Tibial artery (tissue), 4 donors: ENCODE results near the gene SLC13A3.
A peak's percentile ranks its signal among the peaks of the same experiment; 100 is the strongest.

Source experiments
- DNase-seq, 2 donors: peaks; one replicate each; pipeline ENCODE4 v3.0.0-alpha.2; 2019
- H3K27ac ChIP-seq, 2 donors: fragments of 200-600 bp; sonication (generic) in 1 of 2; 1 replicate in 1 of 2; 2 replicates in 1 of 2; pipeline ENCODE4 v1.5.1; 2018 to 2019; ENCODE audit warnings: mild to moderate bottlenecking in 1 of 2
- H3K27me3 ChIP-seq, 2 donors: fragments of 200-600 bp; sonication (generic) in 1 of 2; one replicate each; pipeline versions ENCODE4 v1.5.1 to v1.6.0; 2016 to 2019
- H3K36me3 ChIP-seq, 3 donors: fragments of 200-600 bp; sonication (generic) in 2 of 3; one replicate each; pipeline ENCODE4 v1.5.1; 2016 to 2019; ENCODE audit warnings: mild to moderate bottlenecking in 2 of 3
- H3K4me1 ChIP-seq, 4 donors: fragments of 200-600 bp; sonication (generic) in 2 of 4; 1 replicate in 3 of 4; 2 replicates in 1 of 4; pipeline ENCODE4 v1.5.1; 2016 to 2019
- H3K4me3 ChIP-seq, 2 donors: fragments of 200-600 bp; sonication (generic) in 1 of 2; 1 replicate in 1 of 2; 2 replicates in 1 of 2; pipeline ENCODE4 v1.5.1; 2018 to 2019; ENCODE audit warnings: mild to moderate bottlenecking in 2 of 2
- H3K9me3 ChIP-seq, 3 donors: fragments of 200-600 bp; sonication (generic) in 1 of 3; one replicate each; pipeline ENCODE4 v1.5.1; 2016 to 2019
- intact Hi-C: fragments of 100-400 bp; cut with DNase I; formaldehyde crosslinking; loops from one replicate; pipeline ENCODE4 v1.15.0; 2023; ENCODE audit warnings: low total_unique reads
- TF ChIP-seq, protein P1 (sequence below), 2 experiments: fragments of 200-600 bp in 1 of 2; fragments of 450-650 bp in 1 of 2; IDR thresholded peaks; one replicate each; pipeline ENCODE4 v1.5.1; 2017 to 2019; ENCODE audit warnings: antibody characterized with exemption in 2 of 2, mild to moderate bottlenecking in 1 of 2, moderate library complexity in 1 of 2

SLC13A3 gene

GRCh38 chr20:46652699-46653098, 1.4 kb upstream of the SLC13A3 start:
- no peak for DNase-seq
- peaks cover 0 to 3% (median 0%) of the 10 kb centered on the region in 3 donors for H3K9me3 ChIP-seq
- H3K27me3 ChIP-seq = peaks cover 0 to 16% of the 10 kb centered on the region in 2 donors
- no peaks in the 10 kb centered on the region for H3K36me3 ChIP-seq
- no peak overlapping the region for H3K27ac ChIP-seq
- H3K4me3 ChIP-seq = no peak overlapping the region
- TF ChIP-seq, protein P1, sequence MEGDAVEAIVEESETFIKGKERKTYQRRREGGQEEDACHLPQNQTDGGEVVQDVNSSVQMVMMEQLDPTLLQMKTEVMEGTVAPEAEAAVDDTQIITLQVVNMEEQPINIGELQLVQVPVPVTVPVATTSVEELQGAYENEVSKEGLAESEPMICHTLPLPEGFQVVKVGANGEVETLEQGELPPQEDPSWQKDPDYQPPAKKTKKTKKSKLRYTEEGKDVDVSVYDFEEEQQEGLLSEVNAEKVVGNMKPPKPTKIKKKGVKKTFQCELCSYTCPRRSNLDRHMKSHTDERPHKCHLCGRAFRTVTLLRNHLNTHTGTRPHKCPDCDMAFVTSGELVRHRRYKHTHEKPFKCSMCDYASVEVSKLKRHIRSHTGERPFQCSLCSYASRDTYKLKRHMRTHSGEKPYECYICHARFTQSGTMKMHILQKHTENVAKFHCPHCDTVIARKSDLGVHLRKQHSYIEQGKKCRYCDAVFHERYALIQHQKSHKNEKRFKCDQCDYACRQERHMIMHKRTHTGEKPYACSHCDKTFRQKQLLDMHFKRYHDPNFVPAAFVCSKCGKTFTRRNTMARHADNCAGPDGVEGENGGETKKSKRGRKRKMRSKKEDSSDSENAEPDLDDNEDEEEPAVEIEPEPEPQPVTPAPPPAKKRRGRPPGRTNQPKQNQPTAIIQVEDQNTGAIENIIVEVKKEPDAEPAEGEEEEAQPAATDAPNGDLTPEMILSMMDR (IDR thresholded peaks at IDR 0.05) = no peak
- intact Hi-C loops = no loop called here
- peaks cover 0 to 5% (median 0%) of the 10 kb centered on the region in 4 donors for H3K4me1 ChIP-seq

DNA sequence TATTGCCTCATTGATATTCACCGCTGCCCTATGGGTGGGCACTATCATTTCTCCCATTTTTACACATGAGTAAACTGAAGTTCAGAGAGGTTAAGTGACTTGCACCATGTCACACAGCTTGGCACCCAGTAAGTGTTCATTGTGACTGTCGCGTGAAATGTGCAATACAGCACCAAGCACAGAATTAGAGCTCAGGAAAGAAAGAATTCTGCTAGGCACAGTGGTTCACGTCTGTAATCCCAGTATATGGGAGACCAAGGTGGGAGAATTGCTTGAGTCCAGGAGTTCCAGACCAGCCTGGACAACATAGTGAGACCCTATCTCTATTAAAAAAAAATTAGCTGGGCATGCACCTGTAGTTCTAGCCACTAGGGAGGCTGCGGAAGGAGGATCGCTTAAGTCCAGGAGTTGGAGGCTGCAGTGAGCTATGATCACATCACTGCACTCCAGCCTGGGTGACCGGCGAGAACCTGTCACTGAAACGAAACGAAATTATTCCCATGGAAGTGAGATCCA, 626 bp downstream of the SLC13A3 start:
- H3K36me3 ChIP-seq = no peaks in the 10 kb centered on the region
- intact Hi-C loops = no loop called here
- peak overlapping the region in 1 of 2 donors; percentile 8 for H3K4me3 ChIP-seq
- peaks cover 0 to 11% (median 3%) of the 10 kb centered on the region in 4 donors for H3K4me1 ChIP-seq
- no peak for DNase-seq
- no peak overlapping the region for H3K27ac ChIP-seq
- H3K9me3 ChIP-seq = no peaks in the 10 kb centered on the region
- TF ChIP-seq, protein P1 (IDR thresholded peaks at IDR 0.05) = no peak
- peaks cover 0 to 16% of the 10 kb centered on the region in 2 donors for H3K27me3 ChIP-seq

- peaks cover 0 to 16% of the 10 kb centered on the region in 2 donors for H3K27me3 ChIP-seq
Measured at GRCh38 chr20:46649965-46650542, 1.2 kb downstream of the SLC13A3 start.

DNA sequence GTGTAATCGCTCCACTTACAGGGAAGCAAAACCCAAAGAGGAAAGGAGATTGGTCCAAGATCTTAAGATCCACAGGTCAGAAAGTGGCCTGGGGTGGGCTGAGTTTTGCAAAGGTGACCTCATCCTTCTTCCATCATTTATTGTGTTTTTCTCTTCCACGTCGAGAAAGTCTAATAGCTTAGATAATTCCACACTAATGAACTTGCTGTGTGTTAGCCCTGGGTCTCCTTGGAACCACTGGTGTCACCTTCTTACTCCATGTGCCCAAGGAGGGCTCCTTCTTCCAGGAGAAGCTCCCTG, 1.7 kb downstream of the SLC13A3 start:
- H3K4me3 ChIP-seq = no peak overlapping the region
- TF ChIP-seq, protein P1 (IDR thresholded peaks at IDR 0.05) = no peak
- no peak for DNase-seq
- H3K27ac ChIP-seq = no peak overlapping the region
- no peaks in the 10 kb centered on the region for H3K9me3 ChIP-seq
- intact Hi-C loops = no loop called here
- H3K4me1 ChIP-seq = peaks cover 0 to 11% (median 3%) of the 10 kb centered on the region in 4 donors
- H3K27me3 ChIP-seq = peaks cover 0 to 14% of the 10 kb centered on the region in 2 donors
- no peaks in the 10 kb centered on the region for H3K36me3 ChIP-seq

More at GRCh38 chr20:46649965-46650542, 1.2 kb downstream of the SLC13A3 start:
- Histone ChIP-seq H3K4me1 (peaks cover 0 to 11% (median 3%) of the 10 kb centered on the region in 4 donors), H3K27ac (no peak overlapping the region), H3K9me3 (no peaks in the 10 kb centered on the region), H3K4me3 (no peak overlapping the region), H3K36me3 (no peaks in the 10 kb centered on the region)
- DNase-seq = no peak
- TF ChIP-seq, protein P1 (IDR thresholded peaks at IDR 0.05) = no peak
- intact Hi-C loops = no loop called here

DNA sequence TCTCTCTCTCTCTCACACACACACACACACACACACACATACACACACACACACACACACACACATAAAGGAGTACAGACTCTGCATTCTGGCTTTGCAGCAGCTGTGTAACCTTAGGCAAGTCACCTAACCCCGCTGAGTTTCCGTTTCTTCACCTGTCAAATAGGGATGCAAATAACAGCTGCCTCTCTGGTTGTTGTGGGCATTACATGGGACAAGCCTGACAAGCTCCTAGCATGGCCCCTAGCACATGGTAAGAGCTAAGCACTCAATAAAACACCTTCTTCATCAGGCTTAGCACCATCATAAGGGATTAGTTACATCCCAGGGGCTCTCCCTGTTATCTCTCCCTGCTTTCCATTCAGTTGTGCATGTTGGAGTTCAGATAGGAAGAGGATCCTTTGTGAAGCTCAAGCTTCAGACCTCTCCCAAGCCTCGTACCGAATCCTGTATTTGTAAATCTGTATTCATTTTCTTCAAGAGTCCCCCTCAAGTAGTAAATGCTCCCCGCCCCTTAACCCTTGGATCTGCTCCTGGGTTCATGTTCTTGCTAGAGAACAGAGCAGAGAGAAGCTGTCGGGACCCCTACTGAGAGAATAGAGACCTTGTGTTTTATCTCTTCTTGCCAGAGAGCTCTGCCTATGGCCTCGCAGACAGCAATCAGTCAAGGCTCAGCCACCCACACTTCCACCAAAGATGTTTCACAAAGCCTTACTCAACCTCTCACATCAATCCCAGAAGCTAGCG, 2.2 kb downstream of the SLC13A3 start:
- no peak for DNase-seq
- Histone ChIP-seq H3K27me3 (peaks cover 0 to 11% of the 10 kb centered on the region in 2 donors), H3K4me3 (no peak overlapping the region), H3K4me1 (peaks cover 0 to 11% (median 3%) of the 10 kb centered on the region in 4 donors), H3K9me3 (no peaks in the 10 kb centered on the region), H3K27ac (no peak overlapping the region), H3K36me3 (no peaks in the 10 kb centered on the region)
- intact Hi-C loops = no loop called here
- TF ChIP-seq, protein P1 (IDR thresholded peaks at IDR 0.05) = no peak
